OCI-LY7 (cell line): ENCODE results near the gene PITPNC1. TPM values are rescaled to one million over a fixed set of nuclear protein-coding genes. Genes with fewer than 3 reads are reported as not detected.
"Not testable (repeated sequence)": the region's sequence is repeated elsewhere in the genome, so short reads cannot be mapped to it uniquely, and the experiment has no call there.

Experiments
- BruUV-seq: library from RNA; stranded (reverse); fragments of 400-500 nt; replicated peaks from 2 replicates; lab custom pipeline; 2021; lab: Mats Ljungman, UMichigan
- CTCF ChIA-PET: fragments of 300-600 bp; sonication (Branson Sonifier 250); formaldehyde crosslinking; loops from one replicate; lab custom pipeline; 2022; ENCODE audit warnings: antibody characterized with exemption; ENCODE audit not compliant: unreplicated experiment; lab: Charles Lee
- POLR2A ChIA-PET: fragments of 300-600 bp; sonication (Branson Sonifier 250); formaldehyde crosslinking; loops from one replicate; lab custom pipeline; 2022; ENCODE audit warnings: antibody characterized with exemption; lab: Charles Lee
- DNase-seq: peaks from one replicate; pipeline ENCODE4 v3.0.0-alpha.2; 2015; ENCODE audit warnings: low spot score
- H2AFZ ChIP-seq: fragments of 200-600 bp; sonication (generic), shearing (Covaris generic); 2 replicates; pipeline ENCODE4 v1.6.1; 2014; ENCODE audit warnings: mild to moderate bottlenecking, antibody characterized with exemption, low read length, moderate library complexity
- H3K27ac ChIP-seq: fragments of 200-600 bp; sonication (generic); 2 replicates; pipeline ENCODE4 v1.5.1; 2014; ENCODE audit warnings: mixed run types, low read depth, mild to moderate bottlenecking, moderate library complexity, low read length, inconsistent platforms; ENCODE audit not compliant: poor library complexity, severe bottlenecking
- H3K36me3 ChIP-seq: fragments of 200-600 bp; sonication (generic); 2 replicates; pipeline ENCODE4 v1.6.1; 2014; ENCODE audit warnings: mild to moderate bottlenecking, antibody characterized with exemption, low read length, moderate library complexity, mixed read lengths; ENCODE audit not compliant: insufficient read depth
- H3K4me1 ChIP-seq: fragments of 200-600 bp; sonication (generic); 2 replicates; pipeline ENCODE4 v1.5.1; 2014; ENCODE audit warnings: mild to moderate bottlenecking, low read length; ENCODE audit not compliant: insufficient read depth, poor library complexity, severe bottlenecking
- H3K4me2 ChIP-seq: fragments of 200-600 bp; sonication (generic); 2 replicates; pipeline ENCODE4 v1.6.1; 2014; ENCODE audit warnings: mild to moderate bottlenecking, low read length
- H3K4me3 ChIP-seq: fragments of 200-600 bp; sonication (generic); 2 replicates; pipeline ENCODE4 v1.5.1; 2014; ENCODE audit warnings: mild to moderate bottlenecking, low read depth, low read length; ENCODE audit not compliant: poor library complexity, severe bottlenecking
- H3K79me2 ChIP-seq: fragments of 200-600 bp; sonication (generic); 2 replicates; pipeline ENCODE4 v1.6.1; 2016; ENCODE audit warnings: low read depth, mild to moderate bottlenecking, low read length, moderate library complexity, mixed read lengths; ENCODE audit not compliant: insufficient read depth
- H3K9me2 ChIP-seq: fragments of 200-600 bp; sonication (generic); 2 replicates; pipeline ENCODE4 v1.6.1; 2016; ENCODE audit warnings: mild to moderate bottlenecking, low read length, mixed read lengths; ENCODE audit not compliant: insufficient read depth
- H3K9me3 ChIP-seq: fragments of 200-600 bp; sonication (generic); 2 replicates; pipeline ENCODE4 v1.6.1; 2014; ENCODE audit warnings: mild to moderate bottlenecking, mixed run types, low read length, mixed read lengths
- H4K20me1 ChIP-seq: fragments of 200-600 bp; sonication (generic); 2 replicates; pipeline ENCODE4 v1.6.1; 2014; ENCODE audit warnings: mild to moderate bottlenecking, antibody characterized with exemption, low read length, moderate library complexity, mixed read lengths; ENCODE audit not compliant: insufficient read depth
- EZH2phosphoT487 ChIP-seq: fragments of 200-600 bp; sonication (generic); IDR thresholded peaks from 2 replicates; pipeline ENCODE4 v1.6.1; 2018; ENCODE audit warnings: low read depth, borderline replicate concordance, mild to moderate bottlenecking, mixed run types, antibody characterized with exemption, low read length, moderate library complexity, mixed read lengths
- intact Hi-C: fragments of 100-400 bp; cut with micrococcal nuclease; formaldehyde crosslinking; loops from one replicate; pipeline ENCODE4 v1.10.0; 2022; ENCODE audit not compliant: unreplicated experiment
- total RNA-seq, 2 experiments: library from RNA; depleted of rRNA in 1 of 2; stranded (reverse); fragments of >200 nt in 1 of 2; shearing (Covaris generic) in 1 of 2; gene quantifications; 2 replicates each; pipeline ENCODE4 v1.2.3, GENCODE V29; 2014 to 2022
- TF ChIP-seq, protein P1 (sequence below): fragments of 200-600 bp; sonication (generic); conservative IDR thresholded peaks from 2 replicates; pipeline ENCODE4 v1.5.1; 2014; ENCODE audit warnings: mild to moderate bottlenecking, antibody characterized with exemption, low read length, moderate library complexity, mixed read lengths

The PITPNC1 gene
- total RNA-seq, 2 experiments from 2014 or later = 14.3 to 21.1 TPM

DNA sequence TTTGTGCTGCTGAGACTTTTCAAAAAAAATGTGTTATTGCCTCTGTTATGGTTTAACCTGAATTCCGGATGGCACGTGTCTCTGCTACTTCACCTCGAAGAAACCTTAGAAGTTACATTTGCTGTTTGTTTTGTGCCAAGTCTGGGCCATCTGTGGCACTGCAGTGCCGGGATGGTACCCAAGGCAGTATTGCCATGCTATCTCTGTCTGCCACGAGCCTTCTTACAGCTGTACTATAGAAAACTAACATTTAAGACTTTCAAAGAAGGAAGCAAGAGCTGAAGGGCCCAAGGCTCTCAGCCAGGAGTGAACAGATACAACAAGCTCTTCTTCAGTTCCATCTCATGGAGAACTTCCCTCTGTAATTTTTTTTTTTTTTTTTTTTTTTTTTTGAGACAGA, 267.0 kb downstream of the PITPNC1 start:
- H3K4me1 ChIP-seq = peaks cover 7% of the 10 kb centered on the region
- no peaks in the 10 kb centered on the region for H3K79me2 ChIP-seq
- ChIA-PET CTCF (no interaction called here), POLR2A (no interaction called here)
- no peaks in the 10 kb centered on the region for H4K20me1 ChIP-seq
- H2AFZ ChIP-seq = no peak overlapping the region
- no TSS peak for BruUV-seq
- H3K9me2 ChIP-seq = no peaks in the 10 kb centered on the region
- intact Hi-C loops = no loop called here
- no peak overlapping the region for H3K27ac ChIP-seq
- TF ChIP-seq EZH2phosphoT487 = no peak
- TF ChIP-seq, protein P1, sequence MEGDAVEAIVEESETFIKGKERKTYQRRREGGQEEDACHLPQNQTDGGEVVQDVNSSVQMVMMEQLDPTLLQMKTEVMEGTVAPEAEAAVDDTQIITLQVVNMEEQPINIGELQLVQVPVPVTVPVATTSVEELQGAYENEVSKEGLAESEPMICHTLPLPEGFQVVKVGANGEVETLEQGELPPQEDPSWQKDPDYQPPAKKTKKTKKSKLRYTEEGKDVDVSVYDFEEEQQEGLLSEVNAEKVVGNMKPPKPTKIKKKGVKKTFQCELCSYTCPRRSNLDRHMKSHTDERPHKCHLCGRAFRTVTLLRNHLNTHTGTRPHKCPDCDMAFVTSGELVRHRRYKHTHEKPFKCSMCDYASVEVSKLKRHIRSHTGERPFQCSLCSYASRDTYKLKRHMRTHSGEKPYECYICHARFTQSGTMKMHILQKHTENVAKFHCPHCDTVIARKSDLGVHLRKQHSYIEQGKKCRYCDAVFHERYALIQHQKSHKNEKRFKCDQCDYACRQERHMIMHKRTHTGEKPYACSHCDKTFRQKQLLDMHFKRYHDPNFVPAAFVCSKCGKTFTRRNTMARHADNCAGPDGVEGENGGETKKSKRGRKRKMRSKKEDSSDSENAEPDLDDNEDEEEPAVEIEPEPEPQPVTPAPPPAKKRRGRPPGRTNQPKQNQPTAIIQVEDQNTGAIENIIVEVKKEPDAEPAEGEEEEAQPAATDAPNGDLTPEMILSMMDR = no peak
- H3K9me3 ChIP-seq = no peaks in the 10 kb centered on the region
- no peak for DNase-seq
- H3K4me3 ChIP-seq = no peak overlapping the region
- no peaks in the 10 kb centered on the region for H3K36me3 ChIP-seq
- H3K4me2 ChIP-seq = no peak overlapping the region

DNA sequence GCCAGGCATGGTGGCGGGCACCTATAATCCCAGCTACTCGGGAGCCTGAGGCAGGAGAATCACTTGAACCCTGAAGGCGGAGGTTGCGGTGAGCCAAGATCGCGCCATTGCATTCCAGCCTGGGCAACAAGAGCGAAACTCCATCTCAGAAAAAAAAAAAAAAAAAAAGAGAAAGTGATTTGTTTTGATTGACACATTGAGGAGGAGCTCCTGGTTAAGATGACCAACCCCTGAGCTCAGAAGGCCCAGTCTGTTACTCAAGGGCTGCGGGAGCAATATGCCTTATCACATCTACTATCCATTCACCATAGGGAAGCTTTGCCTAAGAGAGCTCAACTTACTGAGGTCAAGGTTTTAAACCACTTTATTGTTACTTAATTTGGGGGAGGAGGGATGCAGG, 268.1 kb downstream of the PITPNC1 start:
- H3K36me3 ChIP-seq, H2AFZ ChIP-seq, H3K4me3 ChIP-seq, H4K20me1 ChIP-seq, H3K9me2 ChIP-seq, H3K79me2 ChIP-seq, H3K27ac ChIP-seq, H3K9me3 ChIP-seq, H3K4me1 ChIP-seq, intact Hi-C loops, DNase-seq, BruUV-seq, CTCF ChIA-PET, H3K4me2 ChIP-seq: not testable (repeated sequence)
- POLR2A ChIA-PET = interaction anchor here (0.6 to 1.7 kb wide), 4 partner anchors 12 to 131 kb away, joined by 3 to 6 read pairs (median 4); no protein-coding TSS in a partner anchor

DNA sequence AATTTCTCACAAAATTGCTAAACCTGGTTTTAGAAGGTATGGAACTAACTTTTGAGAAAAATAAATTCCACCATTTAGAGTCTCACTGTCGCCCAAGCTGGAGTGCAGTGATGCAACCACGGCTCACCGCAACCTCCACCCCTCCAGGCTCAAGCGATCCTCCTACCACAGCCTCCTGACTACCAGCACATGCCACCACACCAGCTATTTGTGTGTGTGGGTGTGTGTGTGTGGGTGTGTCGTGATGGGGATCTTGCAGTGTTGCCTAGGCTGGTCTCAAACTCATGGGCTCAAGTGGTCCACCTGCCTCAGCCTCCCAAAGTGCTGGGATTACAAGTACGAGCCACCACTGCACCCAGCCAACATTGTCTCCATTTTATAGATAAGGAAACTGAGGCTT, 269.4 kb downstream of the PITPNC1 start:
- no peak overlapping the region for H3K4me3 ChIP-seq
- CTCF ChIA-PET = no interaction called here
- no peak for DNase-seq
- no peak overlapping the region for H2AFZ ChIP-seq
- H3K36me3 ChIP-seq = no peaks in the 10 kb centered on the region
- H3K27ac ChIP-seq = no peak overlapping the region
- H3K4me2 ChIP-seq = no peak overlapping the region
- no peaks in the 10 kb centered on the region for H3K9me3 ChIP-seq
- intact Hi-C loops = no loop called here
- no peak for TF ChIP-seq EZH2phosphoT487
- TF ChIP-seq, protein P1 = no peak
- no peaks in the 10 kb centered on the region for H3K79me2 ChIP-seq
- H3K4me1 ChIP-seq = peaks cover 7% of the 10 kb centered on the region
- H4K20me1 ChIP-seq = no peaks in the 10 kb centered on the region
- no peaks in the 10 kb centered on the region for H3K9me2 ChIP-seq
- BruUV-seq = no TSS peak
- POLR2A ChIA-PET = interaction anchor here (0.5 to 1.7 kb wide), 3 partner anchors 11 to 354 kb away, joined by 3 to 6 read pairs (median 4); no protein-coding TSS in a partner anchor
